ENCODE measurements around the gene TMEM233. TPM values are rescaled to one million over a fixed set of nuclear protein-coding genes. Genes with fewer than 3 reads are reported as not detected.

The TMEM233 gene
- total and polyA plus RNA-seq, 2 experiments from 2014 or later, result not detected

GRCh38 chr12:119669744-119670472 is 76.3 kb downstream of the TMEM233 start:
- H3K4me3 ChIP-seq, result no peak overlapping the region

DNA sequence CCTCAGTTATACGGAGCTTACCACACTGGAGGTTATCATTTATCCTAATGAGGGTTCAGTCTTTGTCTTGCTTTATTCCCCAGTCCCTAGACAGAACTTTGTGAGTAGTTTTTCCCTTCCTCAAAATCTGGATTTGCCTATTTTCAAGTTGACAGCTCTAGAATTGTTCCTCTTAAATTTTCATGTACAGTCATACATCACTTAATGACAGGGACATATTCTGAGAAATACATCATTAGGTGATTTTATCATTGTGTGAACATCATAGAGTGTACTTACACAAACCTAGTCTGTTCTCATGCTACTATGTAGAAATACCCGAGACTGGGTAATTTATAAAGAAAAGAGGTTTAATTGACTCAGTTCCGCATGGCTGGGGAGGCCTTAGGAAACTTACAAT is 77.5 kb downstream of the TMEM233 start:
- Histone ChIP-seq H3K9me2 (replicated peaks; ENCODE audit: insufficient read depth) (no peaks in the 10 kb centered on the region), H3K4me1 (ENCODE audit: insufficient read depth) (peaks cover 19% of the 10 kb centered on the region), H3K27me3 (no peaks in the 10 kb centered on the region), H3K4me3 (no peak overlapping the region), H2AFZ (no peak overlapping the region), H3K79me2 (peaks cover 39% of the 10 kb centered on the region), H3K36me3 (replicated peaks; ENCODE audit: insufficient read depth, low read depth) (no peaks in the 10 kb centered on the region), H3K27ac (peak overlapping the region; percentile 94), H4K20me1 (ENCODE audit: insufficient read depth, poor library complexity, severe bottlenecking) (no peaks in the 10 kb centered on the region), H3K9me3 (ENCODE audit: low read depth) (no peaks in the 10 kb centered on the region), H3K4me2 (peak overlapping the region; percentile 93)
- TF ChIP-seq EZH2 (IDR thresholded peaks at IDR 0.05; ENCODE audit: borderline replicate concordance), result no peak
- TF ChIP-seq, protein P1, sequence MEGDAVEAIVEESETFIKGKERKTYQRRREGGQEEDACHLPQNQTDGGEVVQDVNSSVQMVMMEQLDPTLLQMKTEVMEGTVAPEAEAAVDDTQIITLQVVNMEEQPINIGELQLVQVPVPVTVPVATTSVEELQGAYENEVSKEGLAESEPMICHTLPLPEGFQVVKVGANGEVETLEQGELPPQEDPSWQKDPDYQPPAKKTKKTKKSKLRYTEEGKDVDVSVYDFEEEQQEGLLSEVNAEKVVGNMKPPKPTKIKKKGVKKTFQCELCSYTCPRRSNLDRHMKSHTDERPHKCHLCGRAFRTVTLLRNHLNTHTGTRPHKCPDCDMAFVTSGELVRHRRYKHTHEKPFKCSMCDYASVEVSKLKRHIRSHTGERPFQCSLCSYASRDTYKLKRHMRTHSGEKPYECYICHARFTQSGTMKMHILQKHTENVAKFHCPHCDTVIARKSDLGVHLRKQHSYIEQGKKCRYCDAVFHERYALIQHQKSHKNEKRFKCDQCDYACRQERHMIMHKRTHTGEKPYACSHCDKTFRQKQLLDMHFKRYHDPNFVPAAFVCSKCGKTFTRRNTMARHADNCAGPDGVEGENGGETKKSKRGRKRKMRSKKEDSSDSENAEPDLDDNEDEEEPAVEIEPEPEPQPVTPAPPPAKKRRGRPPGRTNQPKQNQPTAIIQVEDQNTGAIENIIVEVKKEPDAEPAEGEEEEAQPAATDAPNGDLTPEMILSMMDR (IDR thresholded peaks at IDR 0.05; ENCODE audit: poor library complexity), result no peak
- no peak for TF ChIP-seq EZH2phosphoT487 (IDR thresholded peaks at IDR 0.05; ENCODE audit: low read depth, severe bottlenecking, unreplicated experiment)
- DNase-seq (ENCODE audit: low spot score), result no peak
- 92% methylated on average over 3 of the region's 3 CpGs for WGBS (ENCODE audit: low lambda C conversion rate, missing lambda C conversion rate)

More at GRCh38 chr12:119669744-119670472, 76.3 kb downstream of the TMEM233 start:
- DNase-seq (ENCODE audit: low spot score), result peak; percentile 65
- Histone ChIP-seq H3K27ac (peak overlapping the region; percentile 94), H3K79me2 (peaks cover 39% of the 10 kb centered on the region), H3K9me3 (ENCODE audit: low read depth) (no peaks in the 10 kb centered on the region), H3K36me3 (replicated peaks; ENCODE audit: insufficient read depth, low read depth) (no peaks in the 10 kb centered on the region), H3K9me2 (replicated peaks; ENCODE audit: insufficient read depth) (no peaks in the 10 kb centered on the region), H2AFZ (no peak overlapping the region), H4K20me1 (ENCODE audit: insufficient read depth, poor library complexity, severe bottlenecking) (no peaks in the 10 kb centered on the region), H3K4me2 (peak overlapping the region; percentile 93), H3K27me3 (no peaks in the 10 kb centered on the region), H3K4me1 (ENCODE audit: insufficient read depth) (peaks cover 19% of the 10 kb centered on the region)
- TF ChIP-seq EZH2phosphoT487 (IDR thresholded peaks at IDR 0.05; ENCODE audit: low read depth, severe bottlenecking, unreplicated experiment) (no peak), EZH2 (IDR thresholded peaks at IDR 0.05; ENCODE audit: borderline replicate concordance) (no peak)
- TF ChIP-seq, protein P1 (IDR thresholded peaks at IDR 0.05; ENCODE audit: poor library complexity), result no peak
- 55% methylated on average over 11 of the region's 11 CpGs for WGBS (ENCODE audit: low lambda C conversion rate, missing lambda C conversion rate)

GRCh38 chr12:119672194-119672593 is 78.6 kb downstream of the TMEM233 start:
- Histone ChIP-seq H3K4me2 (no peak overlapping the region), H3K4me1 (ENCODE audit: insufficient read depth) (peaks cover 19% of the 10 kb centered on the region), H3K27me3 (no peaks in the 10 kb centered on the region), H3K9me2 (replicated peaks; ENCODE audit: insufficient read depth) (no peaks in the 10 kb centered on the region), H3K79me2 (peaks cover 39% of the 10 kb centered on the region), H3K27ac (peak overlapping the region; percentile 94), H3K9me3 (ENCODE audit: low read depth) (no peaks in the 10 kb centered on the region), H3K36me3 (replicated peaks; ENCODE audit: insufficient read depth, low read depth) (peaks cover 6% of the 10 kb centered on the region), H3K4me3 (no peak overlapping the region), H2AFZ (no peak overlapping the region), H4K20me1 (ENCODE audit: insufficient read depth, poor library complexity, severe bottlenecking) (no peaks in the 10 kb centered on the region)
- no peak for DNase-seq (ENCODE audit: low spot score)
- WGBS (ENCODE audit: low lambda C conversion rate, missing lambda C conversion rate), result 87% methylated on average over 8 of the region's 8 CpGs
- TF ChIP-seq, protein P1 (IDR thresholded peaks at IDR 0.05; ENCODE audit: poor library complexity), result no peak
- no peak for TF ChIP-seq EZH2 (IDR thresholded peaks at IDR 0.05; ENCODE audit: borderline replicate concordance)
- no peak for TF ChIP-seq EZH2phosphoT487 (IDR thresholded peaks at IDR 0.05; ENCODE audit: low read depth, severe bottlenecking, unreplicated experiment)
